Activated gamma-delta T cell treated with anti-CD3 and anti-CD28 coated beads, Interleukin-2, amount 50 U/mL, for 16 hours (primary cell): ENCODE measurements around the gene GP1BB.

Source experiments
- DNase-seq: peaks from one replicate; pipeline ENCODE4 v3.0.0-alpha.2; 2020; ENCODE audit warnings: low read depth

Gene GP1BB

GRCh38 chr22:19766511-19767426, 43.4 kb downstream of the GP1BB start:
- DNase-seq, result no peak

- DNase-seq, result no peak
These were observed 44.3 kb downstream of the GP1BB start for GRCh38 chr22:19767427-19768341.

GRCh38 chr22:19769393-19769715, 46.0 kb downstream of the GP1BB start:
- no peak for DNase-seq

- DNase-seq, result no peak
These were observed 47.2 kb downstream of the GP1BB start for GRCh38 chr22:19770349-19771220.

- DNase-seq, result no peak
These were observed 49.0 kb downstream of the GP1BB start for GRCh38 chr22:19772422-19772672.

GRCh38 chr22:19772673-19773469, 49.5 kb downstream of the GP1BB start:
- DNase-seq, result no peak

- DNase-seq, result no peak
These were observed 50.2 kb downstream of the GP1BB start for GRCh38 chr22:19773470-19774040.
